Muscle of leg (tissue), 11 donors: ENCODE measurements around the gene PRKCE. TPM values are rescaled to one million over a fixed set of nuclear protein-coding genes. Genes with fewer than 3 reads are reported as not detected.
A peak's percentile ranks its signal among the peaks of the same experiment; 100 is the strongest.

ENCODE experiments used
- DNase-seq: peaks from one replicate; pipeline ENCODE4 v3.0.0; 2013
- H3K27ac ChIP-seq: one replicate; pipeline ENCODE4 v1.5.1; 2013; ENCODE audit warnings: mild to moderate bottlenecking, low read length, control low read depth
- H3K27me3 ChIP-seq: one replicate; pipeline ENCODE4 v1.6.1; 2013; ENCODE audit warnings: low read length; ENCODE audit not compliant: control insufficient read depth, insufficient read depth
- H3K36me3 ChIP-seq: one replicate; pipeline ENCODE4 v1.6.1; 2013; ENCODE audit warnings: low read length; ENCODE audit not compliant: control insufficient read depth, insufficient read depth
- H3K4me1 ChIP-seq: one replicate; pipeline ENCODE4 v1.6.1; 2013; ENCODE audit warnings: low read length; ENCODE audit not compliant: control insufficient read depth, insufficient read depth
- H3K4me3 ChIP-seq: one replicate; pipeline ENCODE4 v1.5.1; 2013; ENCODE audit warnings: low read length, control low read depth
- H3K9me3 ChIP-seq: replicated peaks from 2 replicates; pipeline ENCODE4 v1.6.1; 2013; ENCODE audit warnings: low read depth, low read length; ENCODE audit not compliant: control insufficient read depth
- WGBS: methylation state at CpG from one replicate; pipeline ENCODE4 v1.1.5; 2013; ENCODE audit warnings: missing lambda C conversion rate; ENCODE audit not compliant: insufficient coverage; 5-methylcytosine and 5-hydroxymethylcytosine counted together
- polyA plus RNA-seq, 8 donors: library from polyadenylated mRNA; unstranded; fragments of 120-200 nt; gene quantifications; one replicate each; pipeline versions ENCODE4 v1.2.1 to v1.2.3, GENCODE V29; 2013; ENCODE audit warnings: inconsistent platforms in 1 of 8, low replicate concordance in 1 of 8; ENCODE audit not compliant: insufficient read length in 8 of 8, insufficient read depth in 1 of 8
- total RNA-seq: library from RNA; stranded (reverse); fragments of 120-200 nt; gene quantifications from one replicate; pipeline ENCODE4 v1.2.4, GENCODE V29; 2013

Gene PRKCE
- total and polyA plus RNA-seq, 9 donors, result 3.5 to 8.6 (median 6.3) TPM

DNA sequence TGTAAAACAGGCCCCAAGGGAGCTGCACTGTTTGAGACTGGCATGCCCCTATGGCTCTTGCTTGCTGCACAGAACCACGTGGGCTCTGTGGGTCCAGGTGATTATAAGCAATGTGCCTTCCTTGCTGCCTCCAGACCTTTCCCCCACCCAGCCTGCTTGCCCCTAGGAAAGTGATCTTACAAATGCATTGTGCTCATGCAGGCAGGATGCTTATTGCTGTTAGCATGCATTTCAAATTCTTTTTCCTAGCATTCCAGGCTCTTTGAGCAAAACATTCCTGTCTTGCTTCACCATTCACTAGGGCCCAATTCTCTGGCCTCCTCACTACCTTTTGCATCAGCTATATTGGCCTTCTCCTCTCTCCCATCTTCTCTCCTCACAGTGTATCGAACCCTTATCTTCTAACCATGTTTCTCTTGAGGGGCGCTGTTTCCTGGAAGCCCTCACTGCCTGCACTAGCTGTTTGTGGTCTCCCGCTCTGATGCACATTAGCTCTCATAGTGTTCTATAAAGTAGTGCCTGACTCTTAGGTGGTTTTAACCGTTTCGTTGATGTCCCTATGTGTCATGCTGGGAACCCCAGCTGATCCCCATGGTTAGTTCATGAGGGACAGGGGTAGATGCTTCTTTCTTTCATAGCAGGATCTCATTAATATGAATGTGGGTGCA, 492.8 kb downstream of the PRKCE start:
- peaks cover 11% of the 10 kb centered on the region for H3K4me1 ChIP-seq
- no peak for DNase-seq
- H3K9me3 ChIP-seq, result no peaks in the 10 kb centered on the region
- peaks cover 2% of the 10 kb centered on the region for H3K36me3 ChIP-seq
- WGBS, result 80% methylated on average over 2 of the region's 6 CpGs
- H3K27ac ChIP-seq, result no peak overlapping the region
- H3K4me3 ChIP-seq, result no peak overlapping the region
- H3K27me3 ChIP-seq, result no peaks in the 10 kb centered on the region

DNA sequence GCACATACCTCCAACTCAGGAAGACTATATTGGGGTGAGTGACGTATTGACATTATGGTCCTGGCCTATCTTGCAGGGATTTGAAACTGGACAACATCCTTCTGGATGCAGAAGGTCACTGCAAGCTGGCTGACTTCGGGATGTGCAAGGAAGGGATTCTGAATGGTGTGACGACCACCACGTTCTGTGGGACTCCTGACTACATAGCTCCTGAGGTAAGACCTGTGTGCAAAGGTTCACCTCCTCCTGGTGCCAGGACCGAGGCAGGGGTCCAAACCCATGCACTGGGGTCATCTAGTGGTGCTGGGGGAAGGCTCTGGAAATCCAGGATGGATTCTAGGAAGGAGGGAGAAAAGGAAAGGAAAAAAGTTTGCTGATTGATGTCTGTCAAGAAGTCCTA, 493.5 kb downstream of the PRKCE start:
- peaks cover 11% of the 10 kb centered on the region for H3K4me1 ChIP-seq
- H3K36me3 ChIP-seq, result peaks cover 2% of the 10 kb centered on the region
- WGBS, result 84% methylated on average over 4 of the region's 5 CpGs

DNA sequence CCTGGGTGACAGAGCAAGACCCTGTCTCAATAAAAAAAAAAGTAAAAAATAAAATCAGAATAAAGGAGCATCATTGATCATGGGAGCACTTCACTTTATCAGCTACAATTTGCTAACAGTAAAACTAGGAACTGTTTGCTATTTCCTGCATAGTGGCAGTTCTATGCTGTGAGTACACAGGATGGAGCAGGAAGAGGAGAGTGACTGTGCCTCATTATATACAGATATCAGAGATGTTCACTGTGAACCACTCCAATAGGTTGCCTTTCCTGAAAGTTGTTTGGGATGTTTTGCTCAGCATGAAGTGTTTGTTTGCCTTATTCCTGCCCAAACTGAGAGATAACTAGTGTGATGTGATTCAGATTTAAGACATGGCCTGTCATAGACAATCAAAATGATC, 494.4 kb downstream of the PRKCE start:
- H3K27ac ChIP-seq, result peak overlapping the region; percentile 56

More for the DNA sequence above, 493.5 kb downstream of the PRKCE start:
- no peaks in the 10 kb centered on the region for H3K27me3 ChIP-seq
- H3K27ac ChIP-seq, result no peak overlapping the region
- H3K4me3 ChIP-seq, result no peak overlapping the region
- no peak for DNase-seq
- H3K9me3 ChIP-seq, result no peaks in the 10 kb centered on the region

GRCh38 chr2:46146866-46147502, 495.5 kb downstream of the PRKCE start:
- no peak for DNase-seq

More for the DNA sequence above, 494.4 kb downstream of the PRKCE start:
- H3K27me3 ChIP-seq, result no peaks in the 10 kb centered on the region
- no peak overlapping the region for H3K4me3 ChIP-seq
- H3K36me3 ChIP-seq, result peaks cover 2% of the 10 kb centered on the region
- peaks cover 15% of the 10 kb centered on the region for H3K4me1 ChIP-seq
- no peaks in the 10 kb centered on the region for H3K9me3 ChIP-seq
- DNase-seq, result no peak

DNA sequence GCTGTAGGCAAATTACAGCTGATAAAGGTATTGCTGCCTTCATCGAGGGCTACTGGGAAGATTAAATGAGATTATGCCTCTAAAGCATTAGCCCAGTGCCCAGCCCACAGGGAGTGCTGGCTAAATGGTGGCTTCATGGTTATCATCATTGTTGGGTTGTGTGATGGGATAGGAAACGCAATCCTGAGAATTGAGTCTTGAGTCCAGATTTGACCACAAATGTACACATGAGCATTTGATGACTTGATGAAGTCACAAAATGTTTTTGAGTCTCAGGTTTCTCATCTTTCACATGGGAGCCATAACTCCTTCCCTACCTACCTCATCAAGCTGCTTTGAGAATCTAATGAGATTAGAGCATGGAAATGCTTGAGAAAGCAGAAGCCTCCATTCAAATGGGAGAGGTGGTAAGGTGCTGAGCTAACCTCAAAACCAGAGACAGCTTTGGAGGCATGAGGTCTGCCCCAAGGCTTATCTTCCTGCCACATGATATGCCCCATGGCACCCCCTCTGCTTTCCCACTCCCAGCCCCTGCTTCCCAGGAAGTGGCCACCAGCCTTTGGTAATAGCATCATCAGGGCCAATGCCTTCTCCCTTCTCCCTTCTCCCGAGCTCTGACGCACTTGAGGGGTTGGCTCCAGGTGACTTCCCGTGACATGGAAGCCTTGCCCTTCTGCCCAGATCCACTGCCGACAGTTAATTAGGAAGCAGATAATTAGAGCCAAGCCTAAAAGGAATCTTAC, 496.3 kb downstream of the PRKCE start:
- WGBS, result 94% methylated on average over 5 of the region's 6 CpGs

More at GRCh38 chr2:46146866-46147502, 495.5 kb downstream of the PRKCE start:
- H3K27ac ChIP-seq, result no peak overlapping the region
- no peak overlapping the region for H3K4me3 ChIP-seq
- no peaks in the 10 kb centered on the region for H3K27me3 ChIP-seq
- H3K36me3 ChIP-seq, result peaks cover 2% of the 10 kb centered on the region
- no peaks in the 10 kb centered on the region for H3K9me3 ChIP-seq
- peaks cover 22% of the 10 kb centered on the region for H3K4me1 ChIP-seq
- WGBS, result 92% methylated on average over 3 of the region's 4 CpGs

DNA sequence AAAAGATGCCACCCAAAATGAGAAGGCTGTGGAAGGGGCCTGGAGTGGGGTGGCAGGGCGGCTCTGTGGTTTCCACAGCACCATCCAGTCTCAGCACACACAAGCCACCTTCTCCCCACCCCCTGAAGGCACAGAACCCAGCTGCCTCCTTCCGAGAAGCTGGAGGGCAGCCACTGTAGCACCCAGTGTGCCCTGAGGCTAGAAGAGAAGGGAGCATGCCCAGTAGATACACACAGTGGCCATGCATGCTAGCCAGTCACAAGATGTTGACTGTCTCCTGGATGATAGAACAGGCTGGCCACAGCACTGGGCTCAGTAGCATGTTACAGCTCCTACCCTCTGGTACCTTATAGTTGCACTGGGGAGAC, 496.9 kb downstream of the PRKCE start:
- no peak for DNase-seq
- Histone ChIP-seq H3K4me1 (peaks cover 18% of the 10 kb centered on the region), H3K27ac (no peak overlapping the region), H3K4me3 (no peak overlapping the region), H3K36me3 (peaks cover 2% of the 10 kb centered on the region), H3K9me3 (no peaks in the 10 kb centered on the region), H3K27me3 (no peaks in the 10 kb centered on the region)
- 100% methylated on average over 1 of the region's 2 CpGs for WGBS

More for the DNA sequence above, 496.3 kb downstream of the PRKCE start:
- no peak for DNase-seq
- Histone ChIP-seq H3K9me3 (no peaks in the 10 kb centered on the region), H3K4me3 (no peak overlapping the region), H3K36me3 (peaks cover 2% of the 10 kb centered on the region), H3K27me3 (no peaks in the 10 kb centered on the region), H3K4me1 (peaks cover 18% of the 10 kb centered on the region), H3K27ac (no peak overlapping the region)

DNA sequence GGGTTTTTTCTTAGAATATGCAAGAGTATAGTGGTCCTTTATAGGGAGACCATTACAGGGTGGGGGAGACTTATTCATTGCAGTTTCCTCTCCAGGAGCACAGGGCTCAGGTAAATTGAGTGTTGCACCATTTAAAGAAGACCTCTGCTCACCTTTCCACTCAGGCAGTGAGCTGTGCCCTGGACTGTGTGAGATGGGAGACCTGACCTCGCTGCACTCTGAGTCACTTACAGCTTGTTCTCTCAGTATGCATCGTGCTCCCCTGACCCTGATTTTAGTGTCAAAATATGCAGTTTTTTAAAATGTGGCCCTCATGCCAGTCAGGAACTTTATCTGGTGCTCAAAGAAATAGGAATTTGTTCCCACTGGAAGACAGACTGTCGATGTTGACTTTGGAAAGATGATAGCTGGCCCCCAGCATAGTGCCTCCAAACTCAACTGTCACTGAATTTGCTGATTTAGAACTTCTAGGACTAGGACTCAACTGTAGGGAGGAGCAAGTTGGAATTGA, 499.0 kb downstream of the PRKCE start:
- Histone ChIP-seq H3K4me3 (no peak overlapping the region), H3K27ac (no peak overlapping the region), H3K9me3 (no peaks in the 10 kb centered on the region), H3K4me1 (peaks cover 11% of the 10 kb centered on the region), H3K27me3 (peaks cover 3% of the 10 kb centered on the region), H3K36me3 (peaks cover 2% of the 10 kb centered on the region)
- 92% methylated on average over 1 of the region's 3 CpGs for WGBS
- no peak for DNase-seq

- no peak overlapping the region for H3K4me3 ChIP-seq
- no peaks in the 10 kb centered on the region for H3K36me3 ChIP-seq
- 80% methylated on average over 2 of the region's 4 CpGs for WGBS
- H3K9me3 ChIP-seq, result no peaks in the 10 kb centered on the region
- peaks cover 11% of the 10 kb centered on the region for H3K4me1 ChIP-seq
- H3K27me3 ChIP-seq, result peaks cover 3% of the 10 kb centered on the region
- no peak overlapping the region for H3K27ac ChIP-seq
- DNase-seq, result no peak
Observed at GRCh38 chr2:46151577-46151976, 500.1 kb downstream of the PRKCE start.

GRCh38 chr2:46153996-46154753, 502.7 kb downstream of the PRKCE start:
- no peak for DNase-seq
- peaks cover 11% of the 10 kb centered on the region for H3K4me1 ChIP-seq
- H3K27me3 ChIP-seq, result peaks cover 3% of the 10 kb centered on the region
- no peak overlapping the region for H3K27ac ChIP-seq
- H3K9me3 ChIP-seq, result no peaks in the 10 kb centered on the region
- H3K4me3 ChIP-seq, result no peak overlapping the region
- 63% methylated on average over 6 of the region's 23 CpGs for WGBS
- no peaks in the 10 kb centered on the region for H3K36me3 ChIP-seq
